Tibial artery (tissue), 4 donors: ENCODE results near the gene TPSB2.

Source experiments
- DNase-seq, 2 donors: peaks; one replicate each; pipeline ENCODE4 v3.0.0-alpha.2; 2019
- H3K27ac ChIP-seq, 2 donors: fragments of 200-600 bp; sonication (generic) in 1 of 2; 1 replicate in 1 of 2; 2 replicates in 1 of 2; pipeline ENCODE4 v1.5.1; 2018 to 2019; ENCODE audit warnings: mild to moderate bottlenecking in 1 of 2
- H3K27me3 ChIP-seq, 2 donors: fragments of 200-600 bp; sonication (generic) in 1 of 2; one replicate each; pipeline versions ENCODE4 v1.5.1 to v1.6.0; 2016 to 2019
- H3K36me3 ChIP-seq, 3 donors: fragments of 200-600 bp; sonication (generic) in 2 of 3; one replicate each; pipeline ENCODE4 v1.5.1; 2016 to 2019; ENCODE audit warnings: mild to moderate bottlenecking in 2 of 3
- H3K4me1 ChIP-seq, 4 donors: fragments of 200-600 bp; sonication (generic) in 2 of 4; 1 replicate in 3 of 4; 2 replicates in 1 of 4; pipeline ENCODE4 v1.5.1; 2016 to 2019
- H3K4me3 ChIP-seq, 2 donors: fragments of 200-600 bp; sonication (generic) in 1 of 2; 1 replicate in 1 of 2; 2 replicates in 1 of 2; pipeline ENCODE4 v1.5.1; 2018 to 2019; ENCODE audit warnings: mild to moderate bottlenecking in 2 of 2
- H3K9me3 ChIP-seq, 3 donors: fragments of 200-600 bp; sonication (generic) in 1 of 3; one replicate each; pipeline ENCODE4 v1.5.1; 2016 to 2019
- CTCF ChIP-seq, 2 experiments: fragments of 200-600 bp in 1 of 2; fragments of 450-650 bp in 1 of 2; IDR thresholded peaks; one replicate each; pipeline ENCODE4 v1.5.1; 2017 to 2019; ENCODE audit warnings: antibody characterized with exemption in 2 of 2, mild to moderate bottlenecking in 1 of 2, moderate library complexity in 1 of 2
- intact Hi-C: fragments of 100-400 bp; cut with DNase I; formaldehyde crosslinking; loops from one replicate; pipeline ENCODE4 v1.15.0; 2023; ENCODE audit warnings: low total_unique reads

TPSB2 gene

GRCh38 chr16:1196494-1196893 lies 33.5 kb downstream of the TPSB2 start:
- peaks cover 0 to 33% (median 29%) of the 10 kb centered on the region in 4 donors for H3K4me1 ChIP-seq
- intact Hi-C loops: loop anchor here (5.0 kb wide), 1 partner anchor 139 kb away; no protein-coding TSS in a partner anchor
- H3K4me3 ChIP-seq: no peak overlapping the region
- no peak overlapping the region for H3K27ac ChIP-seq
- peaks cover 8 to 27% (median 19%) of the 10 kb centered on the region in 3 donors for H3K36me3 ChIP-seq
- TF ChIP-seq CTCF (IDR thresholded peaks at IDR 0.05): no peak
- no peaks in the 10 kb centered on the region for H3K27me3 ChIP-seq
- DNase-seq: no peak
- H3K9me3 ChIP-seq: no peaks in the 10 kb centered on the region

- intact Hi-C loops: loop anchor here (2.0 to 5.0 kb wide), 2 partner anchors 87 to 138 kb away; no protein-coding TSS in a partner anchor
- Histone ChIP-seq H3K4me3 (no peak overlapping the region), H3K27ac (no peak overlapping the region), H3K9me3 (no peaks in the 10 kb centered on the region), H3K4me1 (peaks cover 0 to 39% (median 29%) of the 10 kb centered on the region in 4 donors), H3K27me3 (no peaks in the 10 kb centered on the region), H3K36me3 (peaks cover 4 to 15% (median 7%) of the 10 kb centered on the region in 3 donors)
- TF ChIP-seq CTCF (IDR thresholded peaks at IDR 0.05): no peak
- no peak for DNase-seq
Observed at GRCh38 chr16:1195393-1195666, 34.7 kb downstream of the TPSB2 start.

GRCh38 chr16:1194665-1195392 lies 35.2 kb downstream of the TPSB2 start:
- Histone ChIP-seq H3K9me3 (no peaks in the 10 kb centered on the region), H3K27ac (peak overlapping the region in 1 of 2 donors; percentile 18), H3K27me3 (no peaks in the 10 kb centered on the region), H3K36me3 (peaks cover 0 to 15% (median 2%) of the 10 kb centered on the region in 3 donors), H3K4me1 (peaks cover 0 to 39% (median 29%) of the 10 kb centered on the region in 4 donors), H3K4me3 (no peak overlapping the region)
- TF ChIP-seq CTCF (IDR thresholded peaks at IDR 0.05): peak; percentile 83 to 86
- intact Hi-C loops: loop anchor here (2.0 to 5.0 kb wide), 3 partner anchors 43 to 138 kb away; partner anchors contain the start of gene CACNA1H
- no peak for DNase-seq

GRCh38 chr16:1193825-1194581 lies 36.0 kb downstream of the TPSB2 start:
- Histone ChIP-seq H3K4me1 (peaks cover 0 to 39% (median 29%) of the 10 kb centered on the region in 4 donors), H3K9me3 (no peaks in the 10 kb centered on the region), H3K4me3 (no peak overlapping the region), H3K27me3 (no peaks in the 10 kb centered on the region), H3K27ac (peak overlapping the region in 1 of 2 donors; percentile 18), H3K36me3 (peaks cover 0 to 15% (median 0%) of the 10 kb centered on the region in 3 donors)
- no peak for DNase-seq
- no peak for TF ChIP-seq CTCF (IDR thresholded peaks at IDR 0.05)
- intact Hi-C loops: loop anchor here (2.0 to 5.0 kb wide), 2 partner anchors 42 to 85 kb away; partner anchors contain the start of gene CACNA1H

- no peak for DNase-seq
- TF ChIP-seq CTCF (IDR thresholded peaks at IDR 0.05): no peak
Observed at GRCh38 chr16:1193143-1193824, 36.7 kb downstream of the TPSB2 start.

More at GRCh38 chr16:1193143-1193824, 36.7 kb downstream of the TPSB2 start:
- H3K36me3 ChIP-seq: peaks cover 0 to 10% (median 0%) of the 10 kb centered on the region in 3 donors
- intact Hi-C loops: loop anchor here (5.0 kb wide), 1 partner anchor 41 kb away; the partner anchor contains the start of gene CACNA1H
- no peaks in the 10 kb centered on the region for H3K27me3 ChIP-seq
- H3K4me3 ChIP-seq: no peak overlapping the region
- H3K9me3 ChIP-seq: no peaks in the 10 kb centered on the region
- H3K27ac ChIP-seq: peak overlapping the region; percentile 36 to 64
- peaks cover 0 to 39% (median 29%) of the 10 kb centered on the region in 4 donors for H3K4me1 ChIP-seq
